HepG2 (cell line): ENCODE data around the gene ALDH9A1.

Source experiments
- CTCF ChIP-seq: sonication (generic); formaldehyde crosslinking; IDR thresholded peaks from 2 replicates; pipeline ENCODE4 v1.5.0; 2020; ENCODE audit warnings: mild to moderate bottlenecking, missing genetic modification reagents, moderate library complexity
- ZKSCAN1 ChIP-seq: fragments of 150-350 bp; IDR thresholded peaks from 2 replicates; pipeline ENCODE4 v1.6.1; 2014; ENCODE audit warnings: low read length
- ZNF768 ChIP-seq: sonication (generic); formaldehyde crosslinking; IDR thresholded peaks from 2 replicates; pipeline ENCODE4 v1.4.0; 2020; ENCODE audit warnings: missing genetic modification reagents
- ZNF83 ChIP-seq: sonication (generic); formaldehyde crosslinking; IDR thresholded peaks from 2 replicates; pipeline ENCODE4 v1.4.0; 2020; ENCODE audit warnings: missing genetic modification reagents, mild to moderate bottlenecking, borderline replicate concordance

- TF ChIP-seq ZNF768, result no peak
- TF ChIP-seq ZKSCAN1, result no peak
- no peak for TF ChIP-seq ZNF83 (CRISPR knock-in tag)
- TF ChIP-seq CTCF (CRISPR knock-in tag), result no peak
These were observed 81.3 kb downstream of the ALDH9A1 start for GRCh38 chr1:165616987-165617546.
